Gastrocnemius medialis (tissue), 4 donors: Measurements from ENCODE around the gene DROSHA.

Experiments used
- POLR2A ChIP-seq, 2 donors: fragments of 450-650 bp; IDR thresholded peaks; one replicate each; pipeline ENCODE4 v1.6.1; 2017; ENCODE audit warnings: antibody characterized with exemption in 2 of 2, mild to moderate bottlenecking in 2 of 2, moderate library complexity in 2 of 2
- TF ChIP-seq, protein P1 (sequence below), 5 experiments: fragments of 450-650 bp in 3 of 5; fragments of 200-600 bp in 2 of 5; sonication (generic) in 2 of 5; IDR thresholded peaks in 4 of 5; conservative IDR thresholded peaks in 1 of 5; 1 replicate in 4 of 5; 2 replicates in 1 of 5; pipeline ENCODE4 v1.5.1; 2016 to 2019; ENCODE audit warnings: antibody characterized with exemption in 5 of 5, mild to moderate bottlenecking in 3 of 5, moderate library complexity in 3 of 5

- no peak for TF ChIP-seq POLR2A (IDR thresholded peaks at IDR 0.05)
- TF ChIP-seq, protein P1, sequence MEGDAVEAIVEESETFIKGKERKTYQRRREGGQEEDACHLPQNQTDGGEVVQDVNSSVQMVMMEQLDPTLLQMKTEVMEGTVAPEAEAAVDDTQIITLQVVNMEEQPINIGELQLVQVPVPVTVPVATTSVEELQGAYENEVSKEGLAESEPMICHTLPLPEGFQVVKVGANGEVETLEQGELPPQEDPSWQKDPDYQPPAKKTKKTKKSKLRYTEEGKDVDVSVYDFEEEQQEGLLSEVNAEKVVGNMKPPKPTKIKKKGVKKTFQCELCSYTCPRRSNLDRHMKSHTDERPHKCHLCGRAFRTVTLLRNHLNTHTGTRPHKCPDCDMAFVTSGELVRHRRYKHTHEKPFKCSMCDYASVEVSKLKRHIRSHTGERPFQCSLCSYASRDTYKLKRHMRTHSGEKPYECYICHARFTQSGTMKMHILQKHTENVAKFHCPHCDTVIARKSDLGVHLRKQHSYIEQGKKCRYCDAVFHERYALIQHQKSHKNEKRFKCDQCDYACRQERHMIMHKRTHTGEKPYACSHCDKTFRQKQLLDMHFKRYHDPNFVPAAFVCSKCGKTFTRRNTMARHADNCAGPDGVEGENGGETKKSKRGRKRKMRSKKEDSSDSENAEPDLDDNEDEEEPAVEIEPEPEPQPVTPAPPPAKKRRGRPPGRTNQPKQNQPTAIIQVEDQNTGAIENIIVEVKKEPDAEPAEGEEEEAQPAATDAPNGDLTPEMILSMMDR (IDR thresholded peaks at IDR 0.05 in 4 of 5, conservative IDR thresholded peaks at IDR 0.05 in 1 of 5) = no peak
Measured at GRCh38 chr5:31477971-31478370, 53.9 kb downstream of the DROSHA start.
